HG03097 (cell line): ENCODE data around the gene MERTK.
A peak's percentile ranks its signal among the peaks of the same experiment; 100 is the strongest.

ENCODE experiments used
- ATAC-seq: cut with Tn5 transposase; IDR thresholded peaks from one replicate; pipeline ENCODE4 v1.9.1; 2021; ENCODE audit not compliant: unreplicated experiment, low FRiP score

MERTK gene

DNA sequence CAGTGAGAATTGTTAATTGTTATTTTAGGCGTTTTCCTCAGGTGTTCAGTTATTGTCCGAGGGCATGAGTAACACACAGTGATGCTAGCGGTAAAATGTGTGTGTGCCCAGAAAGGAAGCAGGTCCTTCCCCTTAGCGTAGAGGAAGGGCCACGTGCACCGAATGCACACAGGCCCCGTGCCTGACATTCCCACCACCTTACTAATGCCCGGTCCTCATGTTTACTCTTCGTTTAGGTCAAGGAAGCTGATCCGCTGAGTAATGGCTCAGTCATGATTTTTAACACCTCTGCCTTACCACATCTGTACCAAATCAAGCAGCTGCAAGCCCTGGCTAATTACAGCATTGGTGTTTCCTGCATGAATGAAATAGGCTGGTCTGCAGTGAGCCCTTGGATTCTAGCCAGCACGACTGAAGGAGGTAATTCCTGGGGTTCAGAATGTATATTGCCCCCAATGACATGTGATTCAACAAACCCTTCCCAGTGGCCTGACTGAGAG, 76.7 kb downstream of the MERTK start:
- no peak for ATAC-seq

DNA sequence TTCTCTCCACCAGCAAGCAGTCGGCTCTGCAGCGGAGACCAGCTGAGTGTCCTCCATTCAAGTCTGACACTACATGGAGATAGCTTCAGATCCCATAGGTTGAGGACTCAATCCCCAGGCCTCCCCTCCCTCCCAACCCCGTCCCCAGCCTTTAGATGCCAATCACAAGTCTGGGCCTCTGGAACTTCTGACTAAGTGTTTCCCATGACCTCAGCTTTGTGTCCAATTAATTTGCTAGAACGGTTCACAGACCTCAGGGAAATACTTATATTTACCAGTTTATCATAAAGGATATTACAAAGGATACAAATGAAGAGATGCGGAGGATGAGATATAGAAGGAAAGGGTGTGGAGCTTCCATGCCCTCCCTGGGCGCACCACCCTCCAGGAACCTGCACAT, 77.4 kb downstream of the MERTK start:
- ATAC-seq = no peak

DNA sequence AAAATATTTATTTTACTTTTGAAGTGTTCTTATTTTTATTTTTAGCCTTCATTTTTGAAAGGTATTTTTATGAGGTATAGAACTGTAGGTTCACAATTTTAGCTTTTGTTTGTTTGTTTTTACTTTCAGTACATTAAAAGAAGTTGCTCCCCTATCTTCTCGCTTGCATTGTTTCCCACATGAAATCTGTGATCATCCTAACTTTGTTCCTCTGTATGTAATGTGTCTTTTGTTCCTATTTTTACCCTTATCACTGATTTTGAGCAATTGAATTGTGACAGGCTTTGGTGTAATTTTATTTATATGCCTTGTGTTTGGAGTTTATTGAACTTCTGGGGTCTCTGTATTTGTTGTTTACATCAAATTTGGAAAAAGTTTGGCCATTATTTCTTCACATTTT, 78.8 kb downstream of the MERTK start:
- no peak for ATAC-seq

DNA sequence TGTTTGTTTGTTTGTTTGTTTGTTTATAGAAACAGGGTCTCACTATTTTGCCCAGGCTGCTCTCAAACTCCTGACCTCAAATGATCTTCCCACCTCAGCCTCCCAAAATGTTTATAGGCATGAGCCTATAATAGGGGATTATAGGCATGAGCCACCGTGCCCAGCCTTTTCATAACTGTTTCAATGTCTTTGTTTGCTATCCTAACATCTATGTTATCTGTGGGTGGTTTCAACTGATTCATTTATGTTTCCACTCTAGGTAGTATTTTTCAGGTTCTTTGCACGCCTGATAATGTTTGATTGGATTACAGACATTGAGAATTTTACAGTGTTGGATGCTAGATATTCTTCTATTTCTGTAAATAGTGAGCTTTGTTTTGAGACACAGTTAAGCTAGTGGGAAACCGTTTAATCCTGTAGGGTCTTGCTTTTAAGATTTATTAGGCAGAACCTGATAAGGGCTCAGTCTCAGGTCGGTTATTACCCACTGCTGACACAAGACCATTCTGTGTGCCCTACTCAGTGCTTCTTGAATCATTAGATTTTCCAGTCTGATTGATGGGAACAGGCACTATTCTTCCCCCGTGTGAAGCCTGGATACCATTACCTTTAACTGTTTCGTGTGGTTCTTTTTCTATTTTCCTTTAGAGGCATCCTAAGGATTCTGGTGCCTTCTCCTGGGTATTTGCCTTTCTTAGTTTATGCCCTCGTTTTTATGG, 80.2 kb downstream of the MERTK start:
- no peak for ATAC-seq

DNA sequence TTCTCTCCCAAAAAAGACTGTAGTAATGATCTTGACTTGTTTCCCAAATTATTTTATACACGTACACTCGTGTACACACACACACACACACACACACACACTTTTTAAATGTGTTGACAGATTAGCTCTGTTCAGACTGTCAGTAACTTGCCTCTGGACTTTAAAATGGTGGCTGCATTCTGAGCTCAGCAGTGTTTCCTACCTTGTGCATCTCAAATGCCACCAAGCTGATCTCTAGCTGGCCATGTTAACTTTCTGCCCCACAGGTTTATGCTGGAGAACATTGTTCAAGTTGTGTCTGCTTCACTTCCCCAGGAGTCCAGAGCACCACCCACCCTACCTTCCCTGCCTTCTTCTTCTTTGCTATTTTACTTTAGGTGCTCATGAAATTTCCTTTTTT, 83.3 kb downstream of the MERTK start:
- ATAC-seq = no peak

DNA sequence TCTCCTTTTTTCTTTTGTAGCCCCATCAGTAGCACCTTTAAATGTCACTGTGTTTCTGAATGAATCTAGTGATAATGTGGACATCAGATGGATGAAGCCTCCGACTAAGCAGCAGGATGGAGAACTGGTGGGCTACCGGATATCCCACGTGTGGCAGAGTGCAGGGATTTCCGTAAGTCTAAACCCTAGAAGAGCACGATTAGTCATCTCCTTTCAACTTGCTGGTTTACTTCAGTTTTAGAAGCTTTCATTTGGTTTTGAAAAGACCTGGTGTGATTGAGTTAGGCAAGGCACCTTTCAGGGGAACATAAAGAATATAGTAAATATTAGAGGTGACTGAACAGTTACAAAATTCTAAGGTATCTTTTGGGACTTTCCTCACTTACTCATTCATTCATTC, 84.4 kb downstream of the MERTK start:
- ATAC-seq = no peak

DNA sequence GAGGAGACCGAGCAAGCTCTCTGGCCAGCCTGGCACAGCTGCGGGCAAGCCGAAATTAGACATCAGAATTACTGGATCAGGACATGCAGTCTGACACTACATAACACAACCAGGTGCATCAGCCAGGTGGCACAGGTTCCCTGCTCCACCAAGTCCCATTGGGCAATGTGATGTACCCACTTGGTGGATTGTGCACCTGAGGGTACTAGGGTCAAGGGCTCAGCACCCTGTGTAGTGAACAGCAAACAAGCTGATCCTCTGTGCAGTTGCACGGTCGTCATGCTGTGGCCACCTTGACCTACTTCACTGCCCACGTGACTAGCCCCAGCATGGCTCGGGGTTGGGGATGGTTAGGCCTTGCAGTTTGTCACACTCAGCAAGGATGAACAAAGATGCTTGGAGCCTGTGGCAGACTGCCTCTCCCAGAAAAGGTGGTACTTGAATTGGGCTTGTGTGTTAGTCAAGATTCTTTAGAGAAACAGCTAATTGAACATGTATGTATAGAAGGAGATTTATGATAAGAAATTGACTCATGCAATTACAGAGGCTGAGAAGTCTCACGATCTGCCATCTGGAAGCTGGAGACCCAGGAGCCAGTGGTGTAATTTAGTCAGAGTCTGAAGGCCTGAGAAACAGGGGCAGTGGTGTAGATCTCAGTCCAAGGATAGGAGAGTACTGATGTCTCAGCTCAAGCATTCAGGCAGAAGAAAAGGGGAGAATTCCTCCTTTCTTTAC, 85.2 kb downstream of the MERTK start:
- no peak for ATAC-seq

DNA sequence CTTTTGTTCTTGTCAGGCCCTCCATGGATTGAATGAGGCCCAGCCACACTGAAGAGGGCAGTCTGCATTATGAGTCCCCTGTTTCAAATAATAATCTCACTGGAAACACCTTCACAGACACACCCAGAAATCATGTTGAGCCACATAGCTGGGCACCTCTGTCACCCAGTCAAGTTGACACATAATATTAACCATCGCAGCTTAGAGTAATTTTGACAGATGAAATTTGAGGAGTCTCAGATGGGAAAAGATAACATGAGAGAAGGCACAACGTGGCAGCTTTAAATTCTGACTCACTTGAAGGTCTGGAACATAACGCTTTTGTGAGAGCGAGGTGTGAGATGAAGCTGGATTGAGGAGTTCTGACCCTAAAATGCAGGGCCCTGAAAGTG, 85.8 kb downstream of the MERTK start:
- ATAC-seq = no peak

DNA sequence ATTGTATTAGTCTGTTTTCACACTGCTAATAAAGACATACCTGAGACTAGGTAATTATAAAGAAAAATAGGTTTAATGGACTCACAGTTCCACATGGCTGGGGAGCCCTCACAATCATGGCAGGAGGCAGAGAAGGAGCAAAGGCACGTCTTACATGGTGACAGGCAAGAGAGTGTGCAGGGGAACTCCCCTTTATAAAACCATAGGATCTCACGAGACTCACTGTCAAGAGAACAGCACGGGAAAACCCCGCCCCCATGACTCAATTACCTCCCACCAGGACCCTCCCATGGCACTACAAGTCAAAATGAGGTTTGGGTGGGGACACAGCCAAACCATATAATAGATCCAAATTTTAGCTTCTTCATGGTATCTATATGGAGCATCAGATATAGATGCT, 87.1 kb downstream of the MERTK start:
- ATAC-seq = no peak

DNA sequence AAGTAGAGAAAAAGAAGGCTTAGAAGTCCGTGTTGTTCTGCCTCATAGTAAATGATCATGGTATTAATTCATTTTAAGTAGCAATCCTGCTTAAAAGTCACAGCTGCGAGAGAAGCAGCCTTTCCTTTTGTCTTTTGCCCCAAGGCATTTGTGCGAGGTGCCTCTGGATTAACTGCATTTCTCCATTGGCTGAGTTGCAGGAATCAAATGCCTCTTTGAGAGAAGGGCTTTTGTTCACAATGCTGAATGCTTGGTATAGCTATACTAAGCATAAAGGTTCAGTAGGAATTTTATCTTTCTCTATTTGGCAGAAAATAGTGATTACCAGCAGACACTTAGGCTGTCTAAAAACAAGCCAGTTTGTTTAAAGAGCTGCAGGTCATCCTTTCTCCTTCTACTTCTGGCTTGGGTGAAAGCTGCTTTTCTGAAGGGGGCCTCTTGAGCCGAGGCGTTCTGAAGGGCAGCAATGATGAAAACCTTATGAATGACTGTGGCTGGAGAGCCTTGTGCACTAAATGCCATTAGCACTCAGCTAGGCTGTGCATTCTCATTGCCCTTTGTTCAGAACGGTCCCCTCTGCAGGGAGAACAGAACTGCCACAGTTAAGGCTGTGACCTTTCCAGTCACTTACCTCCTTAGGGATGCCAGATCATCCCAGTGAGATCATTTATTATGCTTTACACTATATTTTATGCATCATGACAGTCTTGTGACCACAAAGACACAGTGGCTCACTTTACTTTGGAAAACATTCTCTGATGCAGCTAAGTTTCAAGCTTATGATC, 87.9 kb downstream of the MERTK start:
- ATAC-seq = no peak

DNA sequence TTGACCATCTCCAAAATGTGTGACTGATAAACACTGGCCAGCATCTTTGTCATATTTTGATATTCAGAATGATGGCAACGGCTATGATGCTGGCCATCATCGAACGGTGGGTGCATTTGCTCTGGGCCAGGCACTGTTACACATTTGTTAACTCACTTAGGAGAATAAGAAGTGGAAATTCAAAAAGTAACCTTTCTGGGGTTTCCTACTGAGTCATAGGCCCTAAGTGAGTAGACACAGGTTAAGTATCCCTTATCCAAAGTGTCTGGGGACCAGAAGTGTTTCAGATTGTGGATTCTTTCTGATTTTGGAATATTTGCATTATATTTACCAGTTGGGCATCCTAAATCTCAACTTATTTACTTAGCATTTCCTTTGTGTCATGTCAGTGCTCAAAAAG, 92.0 kb downstream of the MERTK start:
- ATAC-seq = no peak

DNA sequence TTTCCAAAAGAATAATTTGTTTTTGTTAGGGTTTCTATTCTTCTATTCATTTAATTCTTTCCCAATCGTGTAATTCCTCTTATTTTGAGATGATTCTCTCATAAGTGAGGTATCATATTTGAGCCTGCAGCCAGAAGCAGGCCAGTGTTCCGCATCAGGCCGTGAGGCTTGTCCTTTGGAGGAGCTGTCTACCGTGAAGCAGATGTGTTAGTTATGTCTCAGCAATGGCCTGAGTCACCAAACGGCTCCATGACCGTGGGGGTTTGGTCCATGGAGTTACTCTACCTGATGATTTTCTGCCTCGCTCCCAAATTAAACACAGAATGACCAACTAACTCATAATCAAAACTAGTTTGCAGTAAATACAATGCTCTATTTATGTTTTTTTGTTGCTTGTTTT, 92.4 kb downstream of the MERTK start:
- ATAC-seq = no peak

DNA sequence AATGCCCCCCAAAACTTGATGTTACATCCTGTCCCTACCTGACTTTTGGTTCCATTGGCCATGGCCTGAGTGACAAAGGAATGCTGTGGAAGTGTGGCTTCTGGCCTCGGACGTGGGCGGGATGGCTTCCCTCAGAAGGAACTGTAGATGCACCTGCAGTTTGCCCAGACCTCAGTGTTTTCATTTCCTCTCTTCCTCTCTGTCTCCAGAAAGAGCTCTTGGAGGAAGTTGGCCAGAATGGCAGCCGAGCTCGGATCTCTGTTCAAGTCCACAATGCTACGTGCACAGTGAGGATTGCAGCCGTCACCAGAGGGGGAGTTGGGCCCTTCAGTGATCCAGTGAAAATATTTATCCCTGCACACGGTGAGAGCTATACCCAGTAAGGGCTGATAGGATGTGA, 95.6 kb downstream of the MERTK start:
- ATAC-seq = no peak

DNA sequence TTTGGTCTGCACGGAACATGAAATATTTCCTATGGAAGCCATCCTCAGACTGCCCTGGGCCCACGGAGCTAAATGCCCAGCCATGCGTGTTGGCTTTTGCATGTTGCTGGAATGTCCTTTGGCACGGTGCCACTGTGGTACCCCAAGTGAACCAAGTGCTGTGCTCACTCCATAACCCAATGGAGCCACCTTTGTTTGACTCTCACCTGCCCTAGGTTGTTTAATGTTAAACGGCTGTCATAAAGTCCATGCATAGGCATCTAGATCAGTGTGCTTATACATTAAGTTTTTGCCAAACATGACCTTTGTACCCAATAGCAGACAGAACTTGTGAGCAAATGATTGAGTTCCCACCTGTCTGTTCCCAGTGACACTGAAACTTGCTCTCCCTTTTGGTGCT, 96.7 kb downstream of the MERTK start:
- ATAC-seq = no peak

DNA sequence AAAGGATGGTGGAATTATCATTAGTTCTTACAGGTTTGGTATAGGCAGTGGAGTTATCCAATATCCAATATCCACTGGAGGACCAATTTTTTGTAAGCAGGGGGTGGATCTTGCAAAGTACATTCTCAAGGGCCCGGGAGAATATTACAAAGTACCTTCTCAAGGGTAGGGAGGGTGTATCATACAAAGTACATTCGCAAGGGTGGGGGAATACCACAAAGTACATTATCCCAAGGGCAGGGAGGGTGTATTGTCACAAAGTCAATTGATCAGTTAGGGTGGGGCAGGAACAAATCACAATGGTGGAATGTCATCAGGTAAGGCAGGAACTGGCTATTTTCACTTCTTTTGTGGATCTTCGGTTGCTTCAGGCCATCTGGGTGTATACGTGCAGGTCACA, 101.4 kb downstream of the MERTK start:
- no peak for ATAC-seq

DNA sequence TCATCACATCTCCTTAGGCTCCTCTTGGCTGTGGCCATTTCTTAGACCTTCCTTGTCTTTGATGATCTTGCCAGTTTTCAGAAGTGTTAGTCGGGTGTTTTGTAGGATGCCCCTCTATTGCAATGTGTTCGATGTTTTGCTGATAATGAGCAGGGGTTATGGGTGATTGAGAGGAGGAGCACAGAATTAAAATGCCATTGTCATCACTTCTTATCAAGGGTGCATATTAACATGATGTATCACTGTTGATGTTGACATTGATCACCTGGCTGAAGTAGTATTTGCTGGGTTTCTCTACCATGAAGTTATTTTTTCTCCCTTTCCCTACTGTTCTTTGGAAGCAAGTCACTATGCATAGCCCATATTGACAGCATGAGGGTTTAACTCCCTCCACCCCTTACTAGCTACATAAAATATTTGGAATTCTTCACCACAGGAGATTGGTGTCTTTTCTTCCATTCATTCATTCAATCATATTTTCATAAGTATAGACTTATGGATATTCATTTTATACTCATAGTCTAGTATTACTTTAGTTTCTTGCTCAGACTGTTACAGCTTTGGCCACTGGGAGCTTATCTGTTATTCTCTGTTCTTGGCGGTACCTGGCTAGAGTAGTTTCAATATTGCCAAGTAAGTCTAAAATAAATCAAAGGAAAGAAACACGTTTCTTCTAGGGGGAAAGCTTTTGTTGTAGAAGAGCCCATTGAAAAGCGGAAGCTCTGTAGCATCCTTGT, 102.2 kb downstream of the MERTK start:
- no peak for ATAC-seq

DNA sequence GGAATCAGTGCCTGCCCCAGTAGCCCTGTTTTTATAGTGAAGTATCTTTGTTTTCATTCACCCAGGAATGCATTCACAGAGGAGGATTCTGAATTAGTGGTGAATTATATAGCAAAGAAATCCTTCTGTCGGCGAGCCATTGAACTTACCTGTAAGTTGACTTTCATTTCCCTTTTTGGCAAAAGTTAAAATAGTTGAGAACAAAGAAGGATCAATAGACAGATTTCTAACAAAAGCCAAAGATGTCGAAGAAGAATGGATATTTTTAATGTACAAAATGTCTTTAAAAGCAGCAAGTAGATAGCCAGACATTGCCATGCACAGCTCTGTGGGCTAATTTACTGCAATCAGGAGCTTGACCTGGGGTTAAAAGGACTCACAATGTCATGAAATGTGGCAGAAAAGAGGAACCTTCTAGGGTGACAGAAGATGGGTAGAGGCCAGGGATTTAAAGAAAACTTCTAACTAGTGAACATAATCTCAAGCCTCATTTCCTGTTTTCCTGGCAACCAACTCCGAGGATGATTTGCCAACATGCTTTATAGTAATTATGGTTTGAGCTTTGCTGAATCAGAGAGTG, 102.8 kb downstream of the MERTK start:
- no peak for ATAC-seq

DNA sequence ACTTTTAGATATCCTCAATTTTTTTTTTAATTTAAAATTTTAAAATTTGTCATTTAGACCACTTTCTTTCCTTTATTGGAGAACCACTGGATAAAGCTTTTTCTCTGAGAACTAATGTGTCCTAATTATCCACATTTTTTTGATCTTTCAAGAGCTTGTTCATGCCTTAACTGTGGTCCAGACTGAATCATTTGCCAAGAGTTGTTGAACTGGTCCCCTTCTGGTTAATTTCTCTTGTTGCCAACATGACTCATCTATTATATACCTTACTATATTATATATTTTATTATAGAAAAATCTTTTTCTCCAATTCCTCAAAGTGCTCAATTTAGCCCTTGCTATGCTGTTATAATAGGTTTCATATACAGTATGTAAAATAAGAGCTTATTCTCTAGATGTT, 103.5 kb downstream of the MERTK start:
- ATAC-seq = no peak

DNA sequence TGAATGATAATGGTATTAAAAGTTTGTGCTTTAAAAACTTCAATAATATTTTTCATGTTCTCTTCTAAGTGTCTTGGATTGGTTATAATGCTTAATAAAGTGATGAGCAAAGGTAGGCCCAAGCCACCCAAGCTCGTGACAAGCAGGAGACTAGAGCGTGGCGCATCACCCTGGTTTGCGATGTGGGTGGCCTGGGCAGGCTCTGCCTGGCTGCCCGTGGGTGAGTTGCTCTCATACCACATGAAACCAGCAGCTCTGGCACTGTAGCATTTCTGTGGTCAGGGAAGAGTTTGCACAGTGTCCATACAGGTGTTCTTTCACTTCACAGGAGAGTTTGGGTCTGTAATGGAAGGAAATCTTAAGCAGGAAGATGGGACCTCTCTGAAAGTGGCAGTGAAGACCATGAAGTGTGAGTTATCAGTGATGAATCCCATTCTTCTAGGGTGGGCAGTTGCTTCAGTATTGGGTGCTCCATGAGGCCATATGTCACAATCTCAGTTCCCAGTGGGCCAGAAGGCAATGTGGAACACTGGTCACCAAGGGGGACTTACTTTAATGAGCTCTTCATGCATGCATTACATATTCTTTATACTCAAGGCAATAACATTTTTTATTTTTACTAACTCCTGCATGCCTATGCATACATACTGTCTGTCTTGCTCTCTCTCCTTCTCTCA, 105.3 kb downstream of the MERTK start:
- no peak for ATAC-seq

DNA sequence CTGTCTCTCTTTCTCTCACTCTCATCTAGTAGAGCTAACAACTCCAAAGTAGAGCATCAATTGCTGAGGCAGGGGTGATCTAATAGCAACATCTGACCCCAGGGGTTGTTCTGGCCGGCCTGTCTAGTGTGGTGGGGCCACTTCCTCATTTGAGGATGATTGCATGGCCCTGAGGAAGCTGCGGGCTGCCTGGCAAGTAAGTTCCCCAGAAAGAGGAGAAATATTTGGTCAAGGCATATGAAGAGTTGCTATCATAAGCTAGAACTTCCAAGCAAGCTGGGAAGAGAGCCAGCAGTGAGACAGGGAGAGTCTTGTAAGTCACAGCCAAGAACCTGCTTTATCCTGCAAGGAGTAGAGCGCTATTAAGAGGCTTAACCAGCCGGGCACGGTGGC, 105.8 kb downstream of the MERTK start:
- ATAC-seq = peak; percentile 49
